HL-60/S4 (cell line): ENCODE data around the gene RBM15B.

Experiments used
- in situ Hi-C: fragments of 300-500 bp; cut with MboI; formaldehyde crosslinking; loops from 2 replicates; pipeline ENCODE4 v1.14.3; 2022; ENCODE audit warnings: low sequenced_read_pairs

RBM15B gene

GRCh38 chr3:51436998-51437639 lies 46.0 kb downstream of the RBM15B start:
- in situ Hi-C loops: no loop called here

DNA sequence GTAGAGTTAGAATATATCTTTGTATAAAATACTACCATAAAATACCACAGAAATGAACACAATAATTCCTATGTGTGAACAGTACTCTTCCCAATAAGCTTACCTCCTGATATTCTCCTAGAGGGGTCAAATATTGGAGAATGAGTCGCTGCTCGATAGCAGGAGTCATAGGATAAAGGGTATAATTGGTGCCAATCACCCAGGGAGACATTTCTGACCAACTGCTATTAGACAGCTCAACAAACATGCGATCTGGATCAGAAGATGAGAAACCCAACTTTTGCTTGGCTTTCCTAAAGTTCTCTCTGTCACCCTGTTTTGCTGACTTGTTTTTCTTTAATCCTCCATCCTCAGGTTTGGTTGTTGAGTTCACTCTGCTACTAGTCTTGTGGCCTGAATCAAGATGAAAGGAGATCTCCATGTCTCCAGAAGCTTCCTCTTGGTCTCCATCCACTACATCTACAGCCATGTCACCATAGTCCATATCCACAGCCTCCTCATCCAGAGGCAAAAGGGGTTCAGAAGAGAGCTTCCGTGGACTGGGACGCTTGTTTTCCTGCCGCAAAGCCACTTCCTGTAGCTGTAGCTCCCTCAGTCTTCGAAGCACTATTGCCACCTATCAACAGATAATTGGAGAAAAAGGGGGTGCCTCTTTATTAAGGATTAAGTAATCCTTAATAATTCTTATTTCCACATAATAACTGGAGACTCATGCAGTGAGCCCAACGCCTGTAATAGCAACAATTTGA lies 50.4 kb downstream of the RBM15B start:
- in situ Hi-C loops: no loop called here

DNA sequence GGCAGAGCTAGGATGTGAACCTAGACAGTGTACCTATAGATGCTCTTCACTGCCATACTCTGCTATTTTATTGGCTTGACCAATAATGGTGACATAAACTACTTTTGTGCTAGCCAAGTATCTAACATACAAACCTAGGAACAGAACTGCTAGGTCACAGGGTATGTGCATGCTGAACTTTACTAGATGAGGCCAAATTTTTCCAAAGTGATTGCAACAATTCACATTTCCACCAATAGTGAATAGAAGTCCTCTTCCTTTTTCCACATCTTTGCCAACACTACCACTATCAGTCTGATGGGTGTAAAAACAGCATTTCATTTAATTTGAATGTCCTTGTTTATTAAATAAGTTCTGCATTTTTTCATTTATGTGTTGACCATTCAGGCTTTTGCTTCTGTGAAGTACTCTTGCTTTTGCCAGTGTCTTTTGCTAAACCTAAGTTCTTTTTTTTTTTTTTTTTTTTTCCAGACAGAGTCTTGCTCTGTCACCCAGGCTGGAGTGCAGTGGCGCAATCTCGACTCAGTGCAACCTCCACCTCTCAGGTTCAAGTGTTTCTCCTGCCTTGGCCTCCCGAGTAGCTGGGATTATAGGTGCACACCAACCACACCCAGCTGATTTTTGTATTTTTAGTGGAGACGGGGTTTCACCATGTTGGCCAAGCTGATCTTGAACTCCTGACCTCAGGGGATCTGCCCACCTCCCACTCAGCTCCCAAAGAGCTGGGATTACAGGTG lies 54.6 kb downstream of the RBM15B start:
- in situ Hi-C loops: no loop called here
